NB4 (cell line): ENCODE results near the gene CYP2A6.
"Not testable (repeated sequence)": the region's sequence is repeated elsewhere in the genome, so short reads cannot be mapped to it uniquely, and the experiment has no call there.

Experiments used
- DNase-seq: peaks from one replicate; pipeline ENCODE4 v3.0.0; 2010; ENCODE audit warnings: low read depth
- H3K4me3 ChIP-seq: one replicate; pipeline ENCODE4 v1.5.1; 2011; ENCODE audit warnings: mild to moderate bottlenecking, low read depth, low read length, moderate library complexity
- CTCF ChIP-seq: IDR thresholded peaks from one replicate; pipeline ENCODE4 v1.5.1; 2012; ENCODE audit warnings: low read depth, low read length
- MAX ChIP-seq: IDR thresholded peaks from 2 replicates; pipeline ENCODE4 v1.6.1; 2011; ENCODE audit warnings: low read depth, low read length
- MYC ChIP-seq: IDR thresholded peaks from 2 replicates; pipeline ENCODE4 v1.6.1; 2011; ENCODE audit warnings: low read depth, low read length
- POLR2A ChIP-seq: IDR thresholded peaks from 2 replicates; pipeline ENCODE4 v1.6.1; 2011; ENCODE audit warnings: mild to moderate bottlenecking; ENCODE audit not compliant: insufficient read length; ENCODE audit errors: extremely low read depth

The CYP2A6 gene

GRCh38 chr19:40831502-40832430 is 18.5 kb downstream of the CYP2A6 start:
- TF ChIP-seq MYC: peak; percentile 95
- TF ChIP-seq MAX: peak; percentile 98
- TF ChIP-seq CTCF: no peak
- no peak for TF ChIP-seq POLR2A
- peak; percentile 88 for DNase-seq
- H3K4me3 ChIP-seq: no peak overlapping the region

- DNase-seq, H3K4me3 ChIP-seq: not testable (repeated sequence)
These were observed 19.5 kb downstream of the CYP2A6 start for GRCh38 chr19:40830741-40831140.

GRCh38 chr19:40829205-40829604 is 21.0 kb downstream of the CYP2A6 start:
- no peak for TF ChIP-seq POLR2A
- no peak for TF ChIP-seq MAX
- TF ChIP-seq MYC: no peak
- TF ChIP-seq CTCF: no peak
- H3K4me3 ChIP-seq: no peak overlapping the region
- DNase-seq: no peak

- TF ChIP-seq POLR2A (no peak), MAX (no peak), CTCF (no peak), MYC (no peak)
- H3K4me3 ChIP-seq: no peak overlapping the region
- DNase-seq: no peak
These were observed 22.6 kb downstream of the CYP2A6 start for GRCh38 chr19:40827386-40828247.

- DNase-seq, H3K4me3 ChIP-seq: not testable (repeated sequence)
These were observed 23.4 kb downstream of the CYP2A6 start for GRCh38 chr19:40826699-40827385.

GRCh38 chr19:40826312-40826698 is 23.9 kb downstream of the CYP2A6 start:
- not testable (repeated sequence) for H3K4me3 ChIP-seq, DNase-seq

GRCh38 chr19:40825460-40826095 is 24.7 kb downstream of the CYP2A6 start:
- not testable (repeated sequence) for H3K4me3 ChIP-seq, DNase-seq

GRCh38 chr19:40824916-40825315 is 25.3 kb downstream of the CYP2A6 start:
- H3K4me3 ChIP-seq, DNase-seq: not testable (repeated sequence)

GRCh38 chr19:40822704-40823553 is 27.3 kb downstream of the CYP2A6 start:
- peak; percentile 79 for DNase-seq
- not testable (repeated sequence) for H3K4me3 ChIP-seq
